CD4-positive, alpha-beta T cell treated with Interleukin-2 at 100 ng/mL for 4 hours (primary cell): ENCODE results near the gene CRACR2A.
A peak's percentile ranks its signal among the peaks of the same experiment; 100 is the strongest.

Source experiments
- DNase-seq: peaks from one replicate; pipeline ENCODE4 v3.0.0-alpha.2; 2020; ENCODE audit warnings: low spot score

CRACR2A gene, protein sequence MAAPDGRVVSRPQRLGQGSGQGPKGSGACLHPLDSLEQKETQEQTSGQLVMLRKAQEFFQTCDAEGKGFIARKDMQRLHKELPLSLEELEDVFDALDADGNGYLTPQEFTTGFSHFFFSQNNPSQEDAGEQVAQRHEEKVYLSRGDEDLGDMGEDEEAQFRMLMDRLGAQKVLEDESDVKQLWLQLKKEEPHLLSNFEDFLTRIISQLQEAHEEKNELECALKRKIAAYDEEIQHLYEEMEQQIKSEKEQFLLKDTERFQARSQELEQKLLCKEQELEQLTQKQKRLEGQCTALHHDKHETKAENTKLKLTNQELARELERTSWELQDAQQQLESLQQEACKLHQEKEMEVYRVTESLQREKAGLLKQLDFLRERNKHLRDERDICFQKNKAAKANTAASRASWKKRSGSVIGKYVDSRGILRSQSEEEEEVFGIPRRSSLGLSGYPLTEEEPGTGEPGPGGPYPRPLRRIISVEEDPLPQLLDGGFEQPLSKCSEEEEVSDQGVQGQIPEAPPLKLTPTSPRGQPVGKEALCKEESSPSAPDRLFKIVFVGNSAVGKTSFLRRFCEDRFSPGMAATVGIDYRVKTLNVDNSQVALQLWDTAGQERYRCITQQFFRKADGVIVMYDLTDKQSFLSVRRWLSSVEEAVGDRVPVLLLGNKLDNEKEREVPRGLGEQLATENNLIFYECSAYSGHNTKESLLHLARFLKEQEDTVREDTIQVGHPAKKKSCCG

GRCh38 chr12:3752741-3753486 is at the start of gene CRACR2A:
Gene CRACR2A (minus strand): TSS chr12:3753109. CDS start chr12:3696999, 56,110 bp downstream.
- peak; percentile 82 for DNase-seq

DNA sequence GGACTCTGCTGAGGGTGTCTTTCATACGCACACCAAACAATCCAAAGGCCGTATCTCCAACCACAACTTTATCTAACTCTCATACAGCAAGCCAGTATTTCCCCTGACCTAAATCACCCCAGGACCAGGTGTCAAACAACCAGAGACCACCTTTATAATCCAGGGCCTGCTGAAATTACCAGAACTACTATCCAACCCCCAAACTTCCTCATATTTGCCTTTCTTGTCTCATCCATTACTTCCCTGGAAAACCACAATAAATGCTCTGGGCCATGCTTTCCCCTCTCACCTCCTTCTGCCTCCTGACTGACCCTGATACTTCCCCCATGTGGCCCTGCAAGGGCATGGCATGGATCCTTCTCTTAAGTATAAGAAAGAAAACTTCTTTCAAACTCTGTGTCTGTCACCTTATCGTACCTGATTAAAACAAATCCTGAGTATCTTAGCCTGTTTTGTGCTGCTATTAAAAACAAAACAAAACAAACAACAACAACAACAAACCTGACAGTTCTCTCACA is 44.7 kb upstream of the CRACR2A start:
- no peak for DNase-seq

DNA sequence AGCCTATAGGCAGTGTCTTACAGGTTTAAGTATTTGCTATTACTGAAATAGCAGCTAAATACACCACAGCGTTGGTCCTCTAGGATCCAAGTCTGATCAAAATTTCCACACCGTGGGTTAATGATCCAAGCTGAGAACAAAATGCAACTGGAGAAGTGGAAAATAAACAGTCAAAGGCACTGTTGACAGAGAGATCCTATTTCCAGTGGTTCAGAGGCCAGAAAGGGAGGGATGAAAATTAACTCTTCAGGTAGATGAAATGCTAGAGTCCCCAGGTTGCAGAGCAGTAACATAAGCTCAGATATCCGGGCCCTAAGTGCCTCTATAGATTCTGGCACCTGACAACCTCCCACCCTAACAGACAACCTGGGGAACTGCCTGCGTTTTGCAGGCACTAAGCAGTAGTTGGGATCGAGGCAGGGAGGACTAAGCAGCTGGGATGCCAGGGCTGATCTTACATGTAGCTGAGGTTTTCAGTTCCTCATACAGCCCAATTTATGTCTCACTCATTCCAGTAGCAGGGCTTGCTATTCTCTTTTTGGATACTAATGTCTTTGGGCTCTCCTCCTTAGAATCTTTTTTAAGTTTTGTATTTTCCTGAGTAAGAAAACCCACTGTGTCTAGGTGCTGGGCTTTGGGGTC is 42.7 kb upstream of the CRACR2A start:
- DNase-seq: no peak

GRCh38 chr12:3795066-3795465 is 42.2 kb upstream of the CRACR2A start:
- DNase-seq: no peak

DNA sequence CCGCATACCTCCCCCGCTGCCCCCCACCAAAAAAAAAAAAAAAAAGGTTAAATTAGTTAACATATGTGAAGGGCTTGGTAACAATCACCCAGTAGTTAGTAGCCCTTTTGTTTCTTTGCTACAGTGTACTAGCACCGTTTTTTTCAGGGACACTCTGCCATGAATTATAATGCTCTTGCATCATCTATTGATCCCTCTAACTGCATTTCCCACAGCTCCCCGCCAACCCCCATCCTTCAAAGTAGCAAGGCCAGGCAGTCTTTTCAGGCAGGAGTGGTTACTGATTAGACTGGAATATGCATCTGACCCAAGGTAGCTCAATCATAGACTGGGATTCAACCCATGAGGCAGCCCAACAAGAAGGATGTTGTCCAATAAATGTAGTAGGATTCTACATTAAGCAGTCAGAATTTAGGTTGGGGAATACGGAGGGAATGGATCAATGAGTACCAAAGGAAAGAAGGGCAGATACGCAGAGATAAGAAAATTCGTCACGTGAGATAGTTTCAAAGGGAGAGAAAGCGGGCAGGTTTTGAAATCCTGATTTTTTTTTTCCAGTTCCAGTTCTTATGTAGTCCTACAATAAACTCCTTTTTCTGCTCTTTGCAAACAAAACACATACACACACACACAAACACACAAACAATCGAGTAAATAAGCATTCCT is 39.8 kb upstream of the CRACR2A start:
- no peak for DNase-seq

DNA sequence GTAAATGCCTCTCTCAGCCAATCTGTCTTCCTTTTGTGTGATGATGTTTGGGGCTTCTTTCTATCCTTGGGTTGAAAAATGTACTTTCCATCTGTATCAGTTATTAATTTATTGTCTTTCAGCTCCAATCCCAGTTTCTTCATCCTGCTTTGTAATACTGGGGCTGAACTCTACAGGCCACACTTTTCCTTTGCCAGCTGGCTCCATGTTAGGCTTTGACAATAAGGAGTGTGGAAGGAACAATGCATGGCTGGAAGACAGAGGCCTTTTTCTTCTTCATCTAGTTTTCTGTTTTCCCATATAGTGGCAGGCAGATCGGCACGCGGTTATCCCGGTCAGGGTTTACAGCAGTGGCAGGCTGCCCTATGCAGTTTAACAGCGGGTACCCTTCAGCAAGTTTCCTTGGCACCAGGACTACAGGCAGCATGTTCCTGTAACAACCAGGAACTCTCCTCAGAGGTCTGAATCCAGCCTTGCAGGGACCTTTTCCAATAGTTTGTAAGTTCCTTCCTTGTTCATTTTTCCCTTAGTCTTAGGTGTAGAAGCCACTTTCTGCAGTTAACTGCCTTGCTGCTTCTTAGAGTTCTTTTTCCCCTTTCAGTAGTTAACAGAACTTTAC is 38.5 kb upstream of the CRACR2A start:
- no peak for DNase-seq

DNA sequence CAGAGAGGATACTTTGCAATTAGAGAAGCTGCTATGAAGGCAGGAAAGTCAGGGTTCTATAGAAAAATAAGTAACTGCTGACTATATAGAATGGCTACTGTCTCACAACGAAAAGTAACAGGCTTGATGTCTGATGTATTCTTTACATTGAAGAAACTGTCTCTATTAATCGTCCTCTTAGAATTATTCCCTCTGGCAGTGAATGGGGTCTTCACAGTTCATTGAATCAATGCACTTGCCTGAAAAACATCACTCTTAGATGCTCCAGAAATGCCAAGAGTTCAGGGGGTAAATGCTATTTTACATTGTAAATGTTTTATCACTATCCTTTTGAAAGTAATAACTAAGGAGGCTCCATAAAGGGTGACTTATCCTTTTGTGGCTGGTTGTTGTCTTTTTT is 37.7 kb upstream of the CRACR2A start:
- no peak for DNase-seq

DNA sequence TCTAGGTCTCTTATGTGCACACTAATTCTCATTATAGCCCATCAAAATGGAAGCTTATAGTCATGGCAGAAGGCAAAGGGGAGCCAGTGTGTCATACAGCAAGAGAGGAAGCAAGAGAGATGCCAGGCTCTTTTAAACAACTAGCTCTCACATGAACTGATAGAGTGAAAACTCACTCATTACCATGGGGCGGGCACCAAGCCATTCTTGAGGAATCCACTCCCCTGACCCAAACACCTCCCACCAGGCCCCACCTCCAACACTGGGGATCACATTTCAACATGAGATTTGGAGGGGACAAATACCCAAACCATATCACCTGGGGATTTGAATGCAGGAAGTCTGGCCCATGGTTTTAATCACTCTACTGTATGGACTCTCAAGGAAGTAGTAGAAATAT is 36.9 kb upstream of the CRACR2A start:
- DNase-seq: no peak

- DNase-seq: peak; percentile 49
Observed at GRCh38 chr12:3777206-3777809, 24.4 kb upstream of the CRACR2A start.

- no peak for DNase-seq
Observed at GRCh38 chr12:3775385-3776035, 22.6 kb upstream of the CRACR2A start.

DNA sequence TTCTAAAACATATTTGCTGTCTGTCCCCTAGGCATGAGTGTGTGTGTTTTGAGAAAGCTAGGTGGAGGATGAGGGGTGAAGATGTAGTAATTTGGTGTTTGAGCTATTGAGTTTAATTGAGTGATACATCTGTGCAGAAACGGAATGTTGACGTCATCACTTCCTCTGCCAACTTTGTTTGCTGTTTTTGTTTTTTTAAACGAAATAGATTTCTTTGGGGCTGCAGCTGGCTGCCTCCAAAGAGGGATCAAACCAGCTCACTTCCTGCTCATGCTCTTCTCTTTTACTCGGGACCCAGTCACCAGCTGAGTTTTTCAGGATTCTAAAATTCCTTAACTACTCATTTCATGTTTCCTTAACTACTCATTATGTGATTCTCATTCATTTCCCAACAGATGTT is 19.5 kb upstream of the CRACR2A start:
- no peak for DNase-seq

GRCh38 chr12:3771853-3772252 is 18.9 kb upstream of the CRACR2A start:
- DNase-seq: no peak

- DNase-seq: no peak
Observed at GRCh38 chr12:3770891-3771290, 18.0 kb upstream of the CRACR2A start.

DNA sequence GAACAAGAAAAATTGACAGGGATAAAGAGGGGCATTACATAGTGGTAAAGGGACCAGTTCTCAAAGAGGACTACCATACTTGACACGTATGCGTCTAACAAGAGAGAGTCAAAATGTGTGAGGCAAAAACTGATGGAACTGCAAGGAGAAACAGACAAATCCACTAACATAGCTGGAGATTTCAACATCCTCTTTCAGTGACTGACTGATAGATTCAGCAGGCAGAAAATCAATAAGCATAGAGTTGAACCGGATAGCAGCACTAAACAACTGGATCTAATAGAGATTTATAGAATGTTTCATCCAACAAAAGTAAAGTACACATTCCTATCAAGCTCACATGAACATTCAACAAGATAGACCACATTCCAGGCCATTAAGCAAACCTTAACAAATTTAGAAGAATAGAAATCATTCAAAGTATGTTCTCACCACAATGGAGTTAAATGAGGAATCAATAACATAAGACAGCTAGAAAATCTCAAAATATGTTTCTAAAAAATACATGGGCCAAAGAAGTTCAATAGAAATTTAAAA is 16.1 kb upstream of the CRACR2A start:
- DNase-seq: no peak

- DNase-seq: no peak
Observed at GRCh38 chr12:3761116-3761735, 8.3 kb upstream of the CRACR2A start.

DNA sequence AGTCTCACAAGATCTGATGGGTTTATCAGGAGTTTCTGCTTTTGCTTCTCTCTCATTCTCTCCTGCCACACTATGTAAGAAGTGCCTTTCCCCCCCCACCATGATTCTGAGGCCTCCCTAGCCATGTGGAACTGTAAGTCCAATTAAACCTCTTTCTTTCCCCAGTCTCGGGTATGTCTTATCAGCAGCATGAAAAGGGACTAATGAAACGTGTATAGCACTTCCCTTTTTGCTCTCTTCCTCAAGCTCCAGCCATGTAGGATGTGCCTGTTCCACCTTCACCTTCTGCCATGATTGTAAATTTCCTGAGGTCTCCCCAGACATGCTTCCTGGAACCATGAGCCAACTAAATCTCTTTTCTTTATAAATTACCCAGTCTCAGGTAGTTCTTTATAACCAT is 7.0 kb upstream of the CRACR2A start:
- DNase-seq: no peak

GRCh38 chr12:3757261-3757660 is 4.4 kb upstream of the CRACR2A start:
- no peak for DNase-seq

DNA sequence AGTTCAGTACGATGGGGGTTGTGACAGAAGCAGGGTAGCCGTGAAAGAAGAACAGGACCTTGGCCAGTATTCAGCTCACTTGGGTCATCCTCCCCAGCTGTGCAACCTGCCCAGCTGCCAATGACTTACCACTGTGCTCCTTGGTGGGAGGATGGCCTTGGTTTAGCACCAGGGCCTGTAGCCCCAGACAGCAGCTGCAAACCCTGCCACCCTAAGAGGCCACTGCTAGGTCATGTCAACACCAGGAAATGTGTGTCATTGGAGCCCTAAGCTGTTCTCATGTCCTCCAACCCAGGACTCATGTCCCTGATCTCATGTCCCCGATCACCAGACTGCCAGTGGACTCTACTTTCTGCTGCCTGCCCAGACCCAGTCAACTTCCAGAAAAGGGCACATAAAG is 3.0 kb upstream of the CRACR2A start:
- no peak for DNase-seq

- no peak for DNase-seq
Observed at GRCh38 chr12:3753544-3754284, 805 bp upstream of the CRACR2A start.
